Body of pancreas (tissue), 4 donors: ENCODE data around the gene NDUFB4.

Experiments used
- CTCF ChIP-seq, 7 experiments: fragments of 450-650 bp in 4 of 7; fragments of 200-600 bp in 3 of 7; sonication (generic) in 3 of 7; IDR thresholded peaks; one replicate each; pipeline ENCODE4 v1.5.1; 2016 to 2019; ENCODE audit warnings: antibody characterized with exemption in 7 of 7
- POLR2A ChIP-seq, 3 donors: fragments of 450-650 bp; IDR thresholded peaks; one replicate each; pipeline ENCODE4 v1.6.1; 2016; ENCODE audit warnings: antibody characterized with exemption in 3 of 3, mild to moderate bottlenecking in 2 of 3

- TF ChIP-seq CTCF (IDR thresholded peaks at IDR 0.05) (no peak), POLR2A (IDR thresholded peaks at IDR 0.05) (no peak)
Observed at GRCh38 chr3:120636795-120637401, 40.8 kb downstream of the NDUFB4 start.
